Aorta (tissue), 5 donors: ENCODE measurements around the gene MTFMT. TPM values are rescaled to one million over a fixed set of nuclear protein-coding genes. Genes with fewer than 3 reads are reported as not detected.

Experiments used
- ATAC-seq: fragments of 200-7000 bp; cut with Tn5 transposase; one replicate; pipeline ENCODE4 v1.9.1; 2022; ENCODE audit warnings: moderate library complexity; ENCODE audit not compliant: low FRiP score
- DNase-seq, 2 donors: peaks; one replicate each; pipeline ENCODE4 v3.0.0-alpha.2; 2020
- H3K27ac ChIP-seq, 2 donors: one replicate each; pipeline ENCODE4 v1.5.1; 2013; ENCODE audit warnings: low read length in 2 of 2, mild to moderate bottlenecking in 2 of 2, moderate library complexity in 2 of 2, control low read depth in 1 of 2, inconsistent platforms in 1 of 2, low read depth in 1 of 2
- H3K27me3 ChIP-seq, 2 donors: one replicate each; pipeline ENCODE4 v1.6.1; 2013; ENCODE audit warnings: control low read depth in 1 of 2, low read length in 1 of 2, mild to moderate bottlenecking in 1 of 2, moderate library complexity in 1 of 2; ENCODE audit not compliant: insufficient read depth in 2 of 2, control insufficient read depth in 1 of 2
- H3K36me3 ChIP-seq, 2 donors: one replicate each; pipeline ENCODE4 v1.6.1; 2013; ENCODE audit warnings: control low read depth in 1 of 2, low read length in 1 of 2, mild to moderate bottlenecking in 1 of 2; ENCODE audit not compliant: insufficient read depth in 2 of 2, control insufficient read depth in 1 of 2
- H3K4me1 ChIP-seq, 2 donors: one replicate each; pipeline ENCODE4 v1.6.1; 2013; ENCODE audit warnings: low read length in 2 of 2, control low read depth in 1 of 2, mild to moderate bottlenecking in 1 of 2, moderate library complexity in 1 of 2; ENCODE audit not compliant: insufficient read depth in 2 of 2, control insufficient read depth in 1 of 2
- H3K4me3 ChIP-seq, 2 donors: one replicate each; pipeline ENCODE4 v1.5.1; 2013; ENCODE audit warnings: low read length in 2 of 2, control low read depth in 1 of 2, mild to moderate bottlenecking in 1 of 2
- H3K9me3 ChIP-seq: one replicate; pipeline ENCODE4 v1.6.1; 2013; ENCODE audit warnings: mild to moderate bottlenecking, low read length; ENCODE audit not compliant: control insufficient read depth
- whole genome bisulfite sequencing, 2 donors: extraction: QIAGEN DNeasy Blood & Tissue Kit; methylation state at CpG; one replicate each; pipeline ENCODE4 v1.1.7; 2013; 5-methylcytosine and 5-hydroxymethylcytosine counted together
- intact Hi-C, 2 donors: fragments of 100-400 bp; cut with DNase I; formaldehyde crosslinking; loops; one replicate each; pipeline versions ENCODE4 v1.14.2 to v1.15.0; 2022
- polyA plus RNA-seq, 2 donors: library from polyadenylated mRNA; stranded (reverse); fragments of 200-250 nt; gene quantifications; one replicate each; pipeline ENCODE4 v1.2.3, GENCODE V29; 2013
- total RNA-seq, 2 donors: library from RNA; stranded (reverse); fragmentation: NEBNext Ultra II Directional; extraction: Animal tissue kit (Norgen Biotek cat#: 25700); gene quantifications; one replicate each; pipeline ENCODE4 v1.2.1, GENCODE V29; 2021
- donor health status: healthy with polysubstance abuse.
- donor health status: Bipolar disorder and iron deficiency.
- donor health status: DM: no; HTN: no; CAD: no.
- donor health status: DM: no; HTN: no; CAD: no.
- donor health status: DM: yes; HTN: yes; CAD: no.

The MTFMT gene
- total and polyA plus RNA-seq, 4 donors: 6.1 to 15.2 (median 11.1) TPM

- Histone ChIP-seq H3K4me3 (no peak overlapping the region), H3K27me3 (no peaks in the 10 kb centered on the region), H3K36me3 (no peaks in the 10 kb centered on the region), H3K27ac (peak overlapping the region; percentile 63 to 100), H3K9me3 (no peaks in the 10 kb centered on the region), H3K4me1 (no peaks in the 10 kb centered on the region)
- ATAC-seq (no peak), DNase-seq (peak in 1 of 2 donors; percentile 30)
- WGBS, 2 donors: 5 to 6% methylated on average over 1 of the region's 1 CpG
- intact Hi-C loops: no loop called here
Measured at GRCh38 chr15:65072027-65072426, 42.6 kb upstream of the MTFMT start.

DNA sequence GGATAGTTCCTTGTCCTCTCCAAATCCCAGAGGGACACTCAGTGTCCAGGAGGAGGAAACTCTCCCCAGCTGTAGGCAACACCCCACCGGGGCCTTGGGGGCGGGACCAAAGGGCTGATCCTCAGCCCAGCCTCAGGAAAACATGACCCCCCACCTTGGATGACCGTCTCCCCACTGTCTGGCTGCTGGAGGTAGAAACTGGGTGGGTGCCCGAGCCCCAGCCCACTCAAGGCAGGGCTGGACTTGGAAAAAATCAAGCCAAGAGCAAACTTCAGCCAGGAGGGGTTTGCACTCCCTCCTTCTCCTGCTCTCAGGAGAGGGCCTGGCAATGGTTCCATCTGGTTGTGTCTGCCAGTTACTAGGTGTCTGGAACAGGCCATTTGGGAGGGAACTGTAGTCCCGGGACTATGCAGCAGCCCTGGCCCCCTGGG, 42.0 kb upstream of the MTFMT start:
- ATAC-seq (peak; percentile 41), DNase-seq (peak; percentile 79 to 85)
- H3K4me1 ChIP-seq: no peaks in the 10 kb centered on the region
- H3K36me3 ChIP-seq: no peaks in the 10 kb centered on the region
- H3K27me3 ChIP-seq: no peaks in the 10 kb centered on the region
- no peaks in the 10 kb centered on the region for H3K9me3 ChIP-seq
- intact Hi-C loops: no loop called here
- no peak overlapping the region for H3K4me3 ChIP-seq
- 3 to 5% methylated on average over 5 of the region's 5 CpGs for WGBS, 2 donors
- peak overlapping the region; percentile 63 to 100 for H3K27ac ChIP-seq

- Histone ChIP-seq H3K9me3 (no peaks in the 10 kb centered on the region), H3K4me1 (peaks cover 2 to 3% of the 10 kb centered on the region in 2 donors), H3K27ac (peak overlapping the region in 1 of 2 donors; percentile 100), H3K4me3 (no peak overlapping the region), H3K36me3 (no peaks in the 10 kb centered on the region), H3K27me3 (no peaks in the 10 kb centered on the region)
- WGBS, 2 donors: 61 to 62% methylated on average over 5 of the region's 5 CpGs
- ATAC-seq: no peak
- intact Hi-C loops: no loop called here
- DNase-seq: peak in 1 of 2 donors; percentile 36
Measured at GRCh38 chr15:65069779-65070546, 40.5 kb upstream of the MTFMT start.

- Histone ChIP-seq H3K9me3 (no peaks in the 10 kb centered on the region), H3K4me3 (no peak overlapping the region), H3K27me3 (no peaks in the 10 kb centered on the region), H3K4me1 (peaks cover 2 to 4% of the 10 kb centered on the region in 2 donors), H3K27ac (peak overlapping the region; percentile 2 to 100), H3K36me3 (no peaks in the 10 kb centered on the region)
- WGBS, 2 donors: 5 to 8% methylated on average over 1 of the region's 1 CpG
- DNase-seq: peak in 1 of 2 donors; percentile 62
- intact Hi-C loops: no loop called here
- peak; percentile 1 for ATAC-seq
Measured at GRCh38 chr15:65069179-65069578, 39.7 kb upstream of the MTFMT start.

DNA sequence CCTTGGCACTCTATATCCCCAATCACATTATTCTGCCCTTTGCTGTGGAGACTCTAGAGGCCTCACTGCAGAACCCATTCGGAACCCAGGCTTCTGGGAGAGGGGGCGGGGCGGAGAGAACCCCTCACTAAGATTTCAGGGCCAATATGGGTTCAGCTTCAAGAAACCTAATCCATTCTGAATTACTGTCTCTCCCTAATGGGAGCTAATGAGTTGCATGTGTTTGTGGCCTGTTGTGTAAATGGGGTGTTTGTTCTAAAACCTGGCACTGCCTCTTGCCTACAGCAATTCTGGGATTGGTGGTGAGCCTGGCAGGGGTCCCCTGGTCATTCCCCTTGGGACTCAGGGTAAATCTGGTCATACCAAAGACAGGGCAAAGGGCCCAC, 39.0 kb upstream of the MTFMT start:
- peak in 1 of 2 donors; percentile 47 for DNase-seq
- Histone ChIP-seq H3K4me1 (peaks cover 2 to 7% of the 10 kb centered on the region in 2 donors), H3K27ac (peak overlapping the region; percentile 88 to 100), H3K27me3 (no peaks in the 10 kb centered on the region), H3K9me3 (no peaks in the 10 kb centered on the region), H3K36me3 (no peaks in the 10 kb centered on the region), H3K4me3 (peak overlapping the region; percentile 90 to 91)
- intact Hi-C loops: no loop called here
- WGBS, 2 donors: 40 to 44% methylated on average over 3 of the region's 3 CpGs
- no peak for ATAC-seq

DNA sequence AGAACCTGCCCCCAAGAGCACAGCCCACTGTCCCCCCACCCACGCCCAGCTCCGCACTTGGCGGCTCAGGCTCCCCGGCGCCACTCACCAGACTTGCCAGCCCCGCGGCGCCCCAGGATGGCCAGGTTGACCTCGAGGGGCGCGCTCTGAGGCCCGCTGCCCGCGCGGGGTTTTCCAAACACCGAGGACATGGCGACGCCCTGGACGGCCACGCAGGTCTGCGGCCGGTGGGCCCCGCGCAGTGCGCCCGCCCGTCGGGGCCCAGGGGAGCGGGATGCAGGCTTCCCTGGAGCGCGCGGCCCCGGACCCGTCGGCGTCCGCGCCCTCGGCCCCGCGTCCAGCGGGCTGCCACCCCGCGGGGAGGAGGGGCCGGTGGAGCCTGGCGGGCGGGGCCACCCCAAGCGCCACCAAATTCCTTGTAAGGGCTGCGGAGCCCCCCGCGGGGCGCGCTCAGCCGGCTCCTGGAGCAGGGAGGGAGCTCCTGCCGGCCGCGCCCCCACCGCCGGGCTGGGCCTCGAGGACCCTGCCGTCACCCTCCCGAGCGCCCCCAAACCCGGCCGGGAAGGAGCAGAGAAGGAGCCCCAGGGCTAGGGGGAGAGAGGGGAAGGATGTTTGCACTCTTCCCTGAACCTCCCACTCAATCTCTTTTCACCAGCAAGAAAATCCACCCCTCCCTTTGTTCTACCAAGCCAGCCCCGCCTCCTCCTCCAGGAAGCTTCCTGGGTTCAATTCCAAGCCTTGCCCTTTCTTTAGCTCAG, 38.4 kb upstream of the MTFMT start, which contains the start of gene RASL12:
Gene RASL12 (minus strand): TSS at position 347 of the 758 bp plus-strand sequence. CDS start 156 bp downstream, at position 191.
- Histone ChIP-seq H3K27me3 (no peaks in the 10 kb centered on the region), H3K27ac (peak within 1 kb of the TSS; percentile 88 to 100), H3K36me3 (no peaks in the 10 kb centered on the region), H3K4me3 (peak within 1 kb of the TSS; percentile 90 to 91), H3K9me3 (no peaks in the 10 kb centered on the region), H3K4me1 (peaks cover 2 to 8% of the 10 kb centered on the region in 2 donors)
- DNase-seq (peak; percentile 78 to 90), ATAC-seq (peak; percentile 65)
- WGBS, 2 donors: 1% methylated on average over 43 to 66 of the region's 66 CpGs
- intact Hi-C loops: loop anchor here (2.0 kb wide), 2 partner anchors 17 to 21 kb away; no protein-coding TSS in a partner anchor

DNA sequence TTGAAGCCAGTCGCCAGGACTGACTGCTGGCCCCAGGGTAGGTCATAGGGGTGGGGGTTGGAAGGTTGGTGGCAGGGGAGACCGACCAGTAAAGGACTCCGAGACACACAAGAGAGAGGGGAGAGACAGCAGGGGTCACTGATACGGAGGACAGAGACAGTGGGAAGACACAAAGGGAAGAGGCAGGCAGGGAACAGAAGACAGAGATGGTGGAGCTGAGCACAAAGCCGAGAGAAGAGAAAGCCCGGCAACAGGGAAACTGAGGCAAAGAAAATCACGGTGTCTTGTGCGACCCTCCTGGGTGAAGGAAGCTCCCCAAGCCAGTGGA, 37.8 kb upstream of the MTFMT start:
- ATAC-seq (no peak), DNase-seq (no peak)
- H3K27ac ChIP-seq: peak overlapping the region; percentile 88 to 100
- 1 to 2% methylated on average over 8 of the region's 8 CpGs for WGBS, 2 donors
- intact Hi-C loops: loop anchor here (2.0 kb wide), 2 partner anchors 18 to 22 kb away; no protein-coding TSS in a partner anchor
- H3K36me3 ChIP-seq: no peaks in the 10 kb centered on the region
- H3K27me3 ChIP-seq: no peaks in the 10 kb centered on the region
- no peaks in the 10 kb centered on the region for H3K9me3 ChIP-seq
- peak overlapping the region; percentile 90 to 91 for H3K4me3 ChIP-seq
- H3K4me1 ChIP-seq: peaks cover 2 to 9% of the 10 kb centered on the region in 2 donors

DNA sequence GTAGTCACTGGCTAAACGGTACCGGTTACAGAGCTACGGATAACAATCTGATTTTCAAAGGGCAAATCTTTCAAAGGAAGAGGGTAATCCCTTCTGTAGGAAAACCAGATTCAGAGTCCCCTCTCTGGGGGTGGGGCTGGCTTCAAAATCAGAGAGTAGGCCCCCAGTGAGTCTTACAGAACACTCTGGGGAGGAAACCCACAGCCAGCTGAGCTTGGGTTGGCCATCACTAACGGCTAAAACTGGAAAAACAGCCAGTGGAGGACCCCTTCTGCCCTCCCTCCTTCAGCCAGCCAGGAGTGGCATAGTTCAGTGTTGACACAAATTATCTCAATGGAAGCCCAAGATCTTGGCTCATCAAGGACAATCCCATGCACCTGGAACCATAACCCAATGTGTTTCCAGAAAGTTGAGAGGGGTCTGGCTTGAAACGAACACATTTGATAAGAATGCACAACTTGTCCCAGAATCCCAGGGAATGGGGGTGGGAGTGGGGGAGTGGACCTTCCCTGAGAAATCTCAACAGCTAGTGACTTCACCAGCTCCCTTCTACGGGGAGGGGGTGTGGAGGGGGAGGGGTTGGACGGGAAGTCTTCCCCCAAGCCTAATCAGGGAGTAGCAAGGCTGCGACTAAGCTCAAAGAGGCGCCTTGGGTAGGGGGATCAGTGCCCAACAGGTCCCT, 37.3 kb upstream of the MTFMT start:
- H3K27ac ChIP-seq: peak overlapping the region; percentile 88 to 100
- H3K9me3 ChIP-seq: no peaks in the 10 kb centered on the region
- ATAC-seq: peak; percentile 45
- H3K4me3 ChIP-seq: peak overlapping the region; percentile 90 to 91
- intact Hi-C loops: loop anchor here (2.0 kb wide), 2 partner anchors 18 to 22 kb away; no protein-coding TSS in a partner anchor
- H3K36me3 ChIP-seq: no peaks in the 10 kb centered on the region
- peak; percentile 76 to 90 for DNase-seq
- peaks cover 2 to 11% of the 10 kb centered on the region in 2 donors for H3K4me1 ChIP-seq
- H3K27me3 ChIP-seq: no peaks in the 10 kb centered on the region
- 3% methylated on average over 9 of the region's 9 CpGs for WGBS, 2 donors
